ENCODE measurements around the gene UBASH3A. TPM values are rescaled to one million over a fixed set of nuclear protein-coding genes. Genes with fewer than 3 reads are reported as not detected.

UBASH3A gene
- total RNA-seq, 1 experiment from 2014 or later, result not detected

DNA sequence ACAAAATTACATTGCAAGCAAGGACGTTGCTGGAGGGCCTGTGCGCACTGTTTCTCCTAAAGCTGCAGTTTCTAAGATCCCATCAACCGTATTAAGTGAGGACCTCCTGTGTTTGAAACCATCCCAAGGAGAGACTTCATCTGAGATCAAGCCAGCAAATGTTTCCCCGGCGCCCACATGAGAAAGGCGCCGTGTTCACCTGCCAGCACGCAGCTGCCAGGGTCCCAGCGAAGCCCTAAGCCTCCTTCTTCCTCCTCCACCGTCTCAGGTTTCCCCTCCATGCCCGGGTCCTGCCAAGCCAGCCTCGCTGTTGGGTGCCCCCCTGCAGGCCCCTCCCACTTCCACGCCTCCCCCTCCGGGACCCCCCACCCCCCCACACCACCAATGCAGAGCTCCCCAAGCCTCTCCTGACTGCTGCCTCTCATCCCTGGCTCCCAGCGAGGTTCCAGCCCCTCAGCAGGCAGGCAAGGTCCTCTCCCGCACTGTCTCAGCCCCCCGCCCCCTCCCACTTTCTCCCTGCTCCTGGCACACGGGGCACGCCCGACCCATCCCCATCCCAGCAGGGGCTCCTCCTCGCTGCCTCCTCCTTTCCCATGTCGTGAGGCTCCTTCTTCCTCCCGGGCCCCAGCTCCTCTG lies 28.7 kb upstream of the UBASH3A start:
- DNase-seq (ENCODE audit: low spot score), result no peak

- DNase-seq (ENCODE audit: low spot score), result no peak
Observed at GRCh38 chr21:42375506-42375905, 28.2 kb upstream of the UBASH3A start.

DNA sequence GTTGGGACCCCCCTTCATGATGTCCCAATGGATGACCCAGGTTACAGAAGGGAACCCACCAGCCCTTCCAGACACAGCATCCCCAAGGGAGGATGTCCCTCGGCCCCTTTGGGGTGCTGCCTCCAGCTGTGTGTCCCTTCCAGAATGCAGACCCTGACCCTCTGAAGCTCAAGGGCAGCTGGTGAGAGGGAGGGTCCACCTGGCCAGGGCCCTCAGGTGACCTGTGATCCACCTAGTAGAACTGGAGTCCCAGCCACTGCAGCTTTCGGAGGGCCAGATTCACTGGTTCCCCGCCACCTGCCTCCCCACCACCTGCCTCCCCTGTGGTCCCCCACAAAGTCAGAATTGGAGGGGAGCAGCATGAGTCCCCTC lies 27.8 kb upstream of the UBASH3A start:
- no peak for DNase-seq (ENCODE audit: low spot score)

GRCh38 chr21:42376338-42376982 lies 27.2 kb upstream of the UBASH3A start:
- DNase-seq (ENCODE audit: low spot score), result peak; percentile 11

- DNase-seq (ENCODE audit: low spot score), result no peak
Observed at GRCh38 chr21:42377211-42377950, 26.3 kb upstream of the UBASH3A start.

GRCh38 chr21:42377951-42378340 lies 25.8 kb upstream of the UBASH3A start:
- no peak for DNase-seq (ENCODE audit: low spot score)

- no peak for DNase-seq (ENCODE audit: low spot score)
Observed at GRCh38 chr21:42378418-42378817, 25.3 kb upstream of the UBASH3A start.

DNA sequence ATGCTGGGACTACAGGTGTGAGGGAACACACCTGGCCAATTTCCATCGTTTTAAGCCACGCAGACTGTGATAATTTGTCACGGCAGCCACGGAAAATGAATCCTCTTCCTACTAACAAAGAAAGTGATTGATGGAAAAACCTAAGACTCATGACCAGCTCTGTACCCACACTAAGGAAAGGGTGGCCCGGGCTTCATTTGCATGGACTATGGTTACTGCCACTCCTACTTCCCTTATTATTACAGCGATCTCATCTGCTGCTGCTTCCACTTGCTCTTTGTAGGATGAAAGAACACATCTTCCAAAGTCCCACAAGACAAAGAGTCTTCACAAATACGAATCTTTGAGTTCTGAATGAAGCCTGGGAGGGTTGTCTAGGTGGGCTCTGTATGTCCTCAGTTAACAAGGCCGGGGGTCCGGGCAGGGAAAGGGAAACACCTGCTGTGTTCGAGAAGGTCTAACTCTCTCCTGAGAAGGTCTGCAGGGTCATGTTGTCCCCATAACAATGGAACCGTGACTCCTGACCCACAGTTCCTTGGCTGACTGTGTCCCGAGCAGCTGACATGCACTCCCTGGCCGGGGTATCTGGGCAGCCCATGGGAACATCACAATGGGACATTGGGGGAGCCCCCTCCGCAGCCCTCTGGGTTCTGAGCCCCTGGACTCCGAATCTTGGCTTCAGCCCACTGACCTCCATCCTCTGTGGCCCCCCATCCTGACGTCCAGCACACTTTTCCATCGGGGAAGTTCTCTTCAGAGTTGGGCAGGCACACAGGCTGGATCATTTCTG lies 24.1 kb upstream of the UBASH3A start:
- no peak for DNase-seq (ENCODE audit: low spot score)

GRCh38 chr21:42381347-42381984 lies 22.2 kb upstream of the UBASH3A start:
- peak; percentile 69 for DNase-seq (ENCODE audit: low spot score)

- DNase-seq (ENCODE audit: low spot score), result no peak
Observed at GRCh38 chr21:42382915-42383314, 20.8 kb upstream of the UBASH3A start.

- no peak for DNase-seq (ENCODE audit: low spot score)
Observed at GRCh38 chr21:42383331-42383730, 20.4 kb upstream of the UBASH3A start.

GRCh38 chr21:42384156-42384945 lies 19.4 kb upstream of the UBASH3A start:
- DNase-seq (ENCODE audit: low spot score), result no peak

DNA sequence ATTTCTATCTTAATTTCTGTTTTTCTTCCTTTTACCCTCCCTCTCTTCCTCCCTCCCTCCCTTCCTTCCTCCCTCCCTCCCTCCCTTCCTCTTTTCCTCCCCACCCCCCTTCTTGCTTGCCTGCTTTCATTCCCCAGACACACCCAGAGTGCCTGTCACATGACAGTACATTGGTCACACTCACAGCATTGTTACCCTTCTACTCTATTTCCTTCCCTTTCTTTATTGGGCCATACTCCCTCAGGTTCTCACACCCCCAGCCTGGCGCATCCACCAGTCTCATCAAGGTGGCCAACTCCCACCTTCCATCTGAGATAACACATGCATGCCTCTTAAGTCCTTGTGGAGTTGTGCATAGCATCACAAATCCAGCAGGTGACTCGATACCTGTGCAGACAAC lies 18.7 kb upstream of the UBASH3A start:
- DNase-seq (ENCODE audit: low spot score), result no peak

GRCh38 chr21:42385619-42386018 lies 18.1 kb upstream of the UBASH3A start:
- no peak for DNase-seq (ENCODE audit: low spot score)

- no peak for DNase-seq (ENCODE audit: low spot score)
Observed at GRCh38 chr21:42386034-42386591, 17.6 kb upstream of the UBASH3A start.

GRCh38 chr21:42387164-42387563 lies 16.5 kb upstream of the UBASH3A start:
- DNase-seq (ENCODE audit: low spot score), result no peak

- no peak for DNase-seq (ENCODE audit: low spot score)
Observed at GRCh38 chr21:42387843-42388340, 15.8 kb upstream of the UBASH3A start.

DNA sequence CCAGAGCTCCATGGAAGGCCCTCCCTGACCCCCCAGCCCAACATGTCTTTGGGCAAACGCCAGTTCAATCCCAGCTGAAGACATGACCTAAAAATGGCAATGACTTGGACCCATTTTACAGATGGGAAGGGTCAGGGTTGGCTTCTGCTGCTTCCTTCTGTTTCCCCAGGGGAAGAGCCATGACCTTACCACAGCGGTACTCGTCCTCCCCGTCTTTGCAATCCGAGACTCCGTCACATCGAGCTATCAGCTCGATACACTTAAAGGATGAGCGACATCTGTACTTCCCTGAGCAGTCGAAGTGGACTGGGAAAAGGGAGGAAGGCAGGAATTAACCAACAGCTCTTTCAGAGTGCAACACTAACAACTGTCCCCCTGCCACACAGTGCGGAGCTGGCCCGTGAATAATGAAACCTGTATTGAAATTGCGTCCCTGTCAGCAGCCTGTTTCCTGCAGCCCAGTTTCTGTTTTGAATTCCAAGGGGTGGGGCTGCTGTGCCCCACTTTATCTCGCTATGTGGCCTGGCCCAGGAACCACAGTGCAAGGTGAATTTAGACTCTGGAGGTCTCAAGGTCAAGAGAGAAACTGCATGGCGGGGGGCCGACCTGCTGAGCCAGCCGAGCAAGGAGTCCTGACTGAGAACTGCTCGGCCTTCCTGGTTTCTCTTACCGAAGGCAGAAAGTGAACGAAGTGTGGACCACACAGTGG lies 14.8 kb upstream of the UBASH3A start:
- DNase-seq (ENCODE audit: low spot score), result peak; percentile 38

GRCh38 chr21:42389449-42389835 lies 14.3 kb upstream of the UBASH3A start:
- peak; percentile 65 for DNase-seq (ENCODE audit: low spot score)

DNA sequence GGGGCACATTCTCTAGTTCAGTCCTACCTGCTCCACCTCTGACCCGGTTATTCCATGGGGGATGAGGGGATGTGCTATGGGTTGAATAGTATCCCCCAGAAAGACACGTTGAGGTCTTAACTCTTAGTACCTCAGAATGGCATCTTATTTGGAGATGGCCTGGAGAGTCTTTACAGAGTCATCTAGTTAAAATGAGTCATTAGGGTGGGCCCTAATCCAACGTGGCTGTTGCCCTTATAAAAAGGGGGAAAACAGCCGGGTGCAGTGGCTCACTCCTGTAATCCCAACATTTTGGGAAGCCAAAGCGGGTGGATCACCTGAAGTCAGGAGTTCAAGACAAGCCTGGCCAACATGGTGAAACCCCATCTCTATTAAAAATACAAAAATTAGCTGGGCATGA lies 13.5 kb upstream of the UBASH3A start:
- no peak for DNase-seq (ENCODE audit: low spot score)

Data from HT-29 (cell line).